Spleen (tissue), 11 donors: Measurements from ENCODE around the gene LPCAT1. TPM values are rescaled to one million over a fixed set of nuclear protein-coding genes. Genes with fewer than 3 reads are reported as not detected.

Experiments used
- DNase-seq: peaks from one replicate; pipeline ENCODE4 v3.0.0-alpha.2; 2020
- H3K27ac ChIP-seq, 8 donors: fragments of 200-600 bp; sonication (generic) in 7 of 8; 1 replicate in 4 of 8; 2 replicates in 4 of 8; pipeline versions ENCODE4 v1.5.0 to v1.8.0; 2016 to 2021; ENCODE audit warnings: inconsistent platforms in 4 of 8, mild to moderate bottlenecking in 4 of 8, moderate library complexity in 1 of 8
- H3K27me3 ChIP-seq, 7 donors: fragments of 200-600 bp; sonication (generic) in 6 of 7; replicated peaks in 1 of 7; 1 replicate in 4 of 7; 2 replicates in 3 of 7; pipeline versions ENCODE4 v1.5.0 to v1.8.0; 2016 to 2021; ENCODE audit warnings: inconsistent platforms in 3 of 7, mild to moderate bottlenecking in 1 of 7
- H3K36me3 ChIP-seq, 6 donors: fragments of 200-600 bp; sonication (generic) in 5 of 6; 1 replicate in 4 of 6; 2 replicates in 2 of 6; pipeline versions ENCODE4 v1.5.0 to v1.8.0; 2016 to 2021; ENCODE audit warnings: inconsistent platforms in 2 of 6
- H3K4me1 ChIP-seq, 6 donors: fragments of 200-600 bp; sonication (generic) in 5 of 6; 1 replicate in 3 of 6; 2 replicates in 3 of 6; pipeline versions ENCODE4 v1.5.0 to v1.8.0; 2016 to 2021; ENCODE audit warnings: inconsistent platforms in 3 of 6
- H3K4me3 ChIP-seq, 8 donors: fragments of 200-600 bp; sonication (generic) in 7 of 8; 1 replicate in 4 of 8; 2 replicates in 4 of 8; pipeline versions ENCODE4 v1.5.0 to v1.8.0; 2016 to 2021; ENCODE audit warnings: inconsistent platforms in 4 of 8, mild to moderate bottlenecking in 4 of 8, moderate library complexity in 2 of 8
- H3K9me3 ChIP-seq, 8 donors: fragments of 200-600 bp; sonication (generic) in 7 of 8; 1 replicate in 4 of 8; 2 replicates in 4 of 8; pipeline versions ENCODE4 v1.5.0 to v1.8.0; 2016 to 2021; ENCODE audit warnings: inconsistent platforms in 4 of 8
- POLR2A ChIP-seq, 3 donors: fragments of 450-650 bp; IDR thresholded peaks; one replicate each; pipeline ENCODE4 v1.5.1; 2017; ENCODE audit warnings: antibody characterized with exemption in 3 of 3, mild to moderate bottlenecking in 1 of 3
- POLR2AphosphoS5 ChIP-seq, 3 donors: sonication (generic); formaldehyde crosslinking; IDR thresholded peaks; one replicate each; pipeline ENCODE4 v1.5.1; 2017; ENCODE audit warnings: antibody characterized with exemption in 3 of 3
- WGBS, 5 donors: extraction: QIAGEN DNeasy Blood & Tissue Kit in 3 of 5; methylation state at CpG; one replicate each; pipeline versions ENCODE4 v1.1.5 to v1.1.7; 2013 to 2018; 5-methylcytosine and 5-hydroxymethylcytosine counted together
- intact Hi-C: fragments of 100-400 bp; cut with DNase I; formaldehyde crosslinking; loops from one replicate; pipeline ENCODE4 v1.15.0; 2023; ENCODE audit warnings: low total_unique reads
- polyA plus RNA-seq, 3 donors: library from polyadenylated mRNA; stranded (reverse); fragments of 200-250 nt; gene quantifications; one replicate each; pipeline ENCODE4 v1.2.1, GENCODE V29; 2013
- total RNA-seq, 7 donors: library from RNA; depleted of rRNA in 3 of 7; stranded (reverse); fragments of >200 nt in 3 of 7; fragmentation: NEBNext Ultra II Directional in 4 of 7; extraction: Animal tissue kit (Norgen Biotek cat#: 25700) in 4 of 7; gene quantifications; one replicate each; pipeline versions ENCODE4 v1.1.0 to v1.2.1, GENCODE V29; 2016 to 2021
- TF ChIP-seq, protein P1 (sequence below), 11 experiments: fragments of 200-600 bp in 7 of 11; fragments of 450-650 bp in 4 of 11; sonication (generic) in 4 of 11; IDR thresholded peaks in 8 of 11; conservative IDR thresholded peaks in 3 of 11; 1 replicate in 7 of 11; 2 replicates in 4 of 11; pipeline versions ENCODE4 v1.4.0 to v1.8.0; 2016 to 2021; ENCODE audit warnings: antibody characterized with exemption in 11 of 11, inconsistent platforms in 4 of 11, mild to moderate bottlenecking in 1 of 11
- donor health status: healthy with polysubstance abuse.
- donor health status: DM: no; HTN: no; CAD: no; lungs with moderate emphysema.
- donor health status: DM: no; HTN: no; CAD: no.
- donor health status: Bipolar disorder and iron deficiency.
- donor health status: healthy.
- donor health status: DM: no; HTN: no; CAD: no.
- donor health status: DM: yes; HTN: yes; CAD: no.

Gene LPCAT1
- total and polyA plus RNA-seq, 10 donors: 52.2 to 322 (median 174) TPM

- peaks cover 0 to 32% (median 0%) of the 10 kb centered on the region in 7 donors for H3K27me3 ChIP-seq
- 74 to 80% (median 76%) methylated on average over 18 to 22 of the region's 22 CpGs for WGBS, 5 donors
- H3K36me3 ChIP-seq: no peaks in the 10 kb centered on the region
- TF ChIP-seq, protein P1, sequence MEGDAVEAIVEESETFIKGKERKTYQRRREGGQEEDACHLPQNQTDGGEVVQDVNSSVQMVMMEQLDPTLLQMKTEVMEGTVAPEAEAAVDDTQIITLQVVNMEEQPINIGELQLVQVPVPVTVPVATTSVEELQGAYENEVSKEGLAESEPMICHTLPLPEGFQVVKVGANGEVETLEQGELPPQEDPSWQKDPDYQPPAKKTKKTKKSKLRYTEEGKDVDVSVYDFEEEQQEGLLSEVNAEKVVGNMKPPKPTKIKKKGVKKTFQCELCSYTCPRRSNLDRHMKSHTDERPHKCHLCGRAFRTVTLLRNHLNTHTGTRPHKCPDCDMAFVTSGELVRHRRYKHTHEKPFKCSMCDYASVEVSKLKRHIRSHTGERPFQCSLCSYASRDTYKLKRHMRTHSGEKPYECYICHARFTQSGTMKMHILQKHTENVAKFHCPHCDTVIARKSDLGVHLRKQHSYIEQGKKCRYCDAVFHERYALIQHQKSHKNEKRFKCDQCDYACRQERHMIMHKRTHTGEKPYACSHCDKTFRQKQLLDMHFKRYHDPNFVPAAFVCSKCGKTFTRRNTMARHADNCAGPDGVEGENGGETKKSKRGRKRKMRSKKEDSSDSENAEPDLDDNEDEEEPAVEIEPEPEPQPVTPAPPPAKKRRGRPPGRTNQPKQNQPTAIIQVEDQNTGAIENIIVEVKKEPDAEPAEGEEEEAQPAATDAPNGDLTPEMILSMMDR (IDR thresholded peaks at IDR 0.05 in 8 of 11, conservative IDR thresholded peaks at IDR 0.05 in 3 of 11): no peak
- TF ChIP-seq POLR2AphosphoS5 (IDR thresholded peaks at IDR 0.05): no peak
- intact Hi-C loops: no loop called here
- H3K4me3 ChIP-seq: no peak overlapping the region
- DNase-seq: no peak
- no peak overlapping the region for H3K27ac ChIP-seq
- H3K4me1 ChIP-seq: peaks cover 0 to 11% (median 5%) of the 10 kb centered on the region in 6 donors
- H3K9me3 ChIP-seq: peaks cover 0 to 6% (median 0%) of the 10 kb centered on the region in 8 donors
Observed at GRCh38 chr5:1557114-1557873, 33.5 kb upstream of the LPCAT1 start.

DNA sequence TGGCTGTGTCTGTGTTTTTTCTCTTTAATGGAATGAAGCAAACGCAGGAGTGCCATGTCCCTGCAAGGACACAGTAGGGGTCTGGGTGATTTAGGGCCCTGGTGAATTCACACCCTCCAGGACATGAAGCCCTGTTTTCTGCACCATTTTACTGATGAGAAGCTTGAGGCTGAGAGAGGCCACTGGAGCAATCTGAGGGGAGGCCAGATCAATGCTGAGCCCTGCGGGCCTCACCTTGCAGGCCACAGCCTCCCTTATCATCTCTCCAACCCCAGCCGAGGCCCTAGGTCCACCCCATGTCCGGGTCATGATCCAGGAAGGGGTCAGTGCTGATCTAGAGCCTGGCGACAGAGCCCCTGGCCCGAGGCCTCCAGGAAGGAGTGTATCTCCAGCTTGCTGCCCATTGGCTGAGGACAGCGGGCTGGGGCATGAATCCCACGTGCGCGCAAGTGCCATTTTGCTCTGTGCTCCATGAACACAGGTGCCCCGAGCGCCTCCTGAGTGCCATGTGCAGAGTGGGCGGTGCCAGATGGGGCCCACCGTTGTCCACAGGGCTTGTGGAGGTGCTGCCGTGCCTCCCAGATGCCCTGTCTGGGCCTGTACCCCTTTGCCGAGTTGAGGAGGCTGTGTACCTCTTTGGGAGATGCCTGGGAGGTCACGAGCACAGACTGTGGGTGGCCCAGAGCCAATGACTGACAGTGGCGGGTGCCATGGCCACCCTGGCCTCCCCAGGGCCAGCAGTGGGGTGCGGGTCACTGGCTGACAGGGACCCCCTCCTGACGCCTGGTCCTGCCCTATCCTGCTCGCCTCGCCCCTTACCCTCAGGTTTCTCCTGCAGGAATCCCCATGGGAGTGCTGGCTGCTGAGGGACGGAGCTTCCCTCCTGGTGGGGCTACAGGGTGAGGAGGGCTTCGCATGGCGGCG, 32.3 kb upstream of the LPCAT1 start:
- DNase-seq: no peak
- Histone ChIP-seq H3K36me3 (no peaks in the 10 kb centered on the region), H3K27ac (no peak overlapping the region), H3K4me1 (peaks cover 0 to 11% (median 4%) of the 10 kb centered on the region in 6 donors), H3K9me3 (peaks cover 0 to 6% (median 0%) of the 10 kb centered on the region in 8 donors), H3K27me3 (peaks cover 0 to 32% (median 0%) of the 10 kb centered on the region in 7 donors), H3K4me3 (no peak overlapping the region)
- WGBS, 5 donors: 86 to 93% (median 89%) methylated on average over 12 to 26 of the region's 26 CpGs
- intact Hi-C loops: no loop called here
- TF ChIP-seq, protein P1 (IDR thresholded peaks at IDR 0.05 in 8 of 11, conservative IDR thresholded peaks at IDR 0.05 in 3 of 11): no peak
- TF ChIP-seq POLR2A (IDR thresholded peaks at IDR 0.05): no peak
- no peak for TF ChIP-seq POLR2AphosphoS5 (IDR thresholded peaks at IDR 0.05)

DNA sequence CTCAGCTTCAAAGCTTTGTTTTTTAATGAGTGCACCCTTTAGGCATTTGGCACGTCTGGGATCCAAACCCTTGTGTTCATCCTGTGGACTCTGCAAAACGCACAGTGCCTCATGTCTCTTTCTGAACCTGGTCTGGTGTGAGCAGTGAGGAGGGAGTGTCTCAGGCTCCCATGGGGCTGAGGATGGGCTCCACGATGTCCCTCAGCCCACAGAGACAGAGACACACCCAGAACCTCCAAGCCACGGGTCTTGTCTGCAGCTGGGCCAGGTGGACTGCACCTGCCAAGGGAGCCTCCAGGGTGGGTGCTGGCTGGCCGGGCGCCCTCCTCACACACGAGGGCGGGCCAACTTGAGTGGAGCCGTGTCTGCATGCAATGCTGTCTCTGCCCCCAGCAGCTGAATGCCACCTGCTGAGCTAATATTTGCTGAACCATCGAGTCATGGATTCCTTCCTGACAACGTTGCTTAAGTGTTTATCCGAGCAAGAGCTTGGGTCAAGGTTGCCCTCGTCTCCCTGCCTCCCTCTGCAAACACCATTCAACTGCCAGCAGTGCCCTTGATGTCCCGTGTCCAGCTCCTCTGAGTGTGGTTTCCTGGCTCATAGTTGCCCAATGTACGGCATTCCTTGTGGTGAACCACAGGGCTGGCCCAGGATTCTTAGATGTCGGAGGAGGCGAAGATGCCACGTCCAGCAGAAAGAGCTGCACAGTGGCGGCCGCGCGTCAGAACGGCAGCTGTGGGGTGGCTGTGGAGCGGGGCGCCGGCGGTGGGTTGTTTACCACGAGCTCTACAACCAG, 31.4 kb upstream of the LPCAT1 start:
- TF ChIP-seq POLR2A (IDR thresholded peaks at IDR 0.05): no peak
- peak in 1 of 3 donors; percentile 31 for TF ChIP-seq POLR2AphosphoS5 (IDR thresholded peaks at IDR 0.05)
- peaks cover 0 to 5% (median 0%) of the 10 kb centered on the region in 8 donors for H3K9me3 ChIP-seq
- WGBS, 5 donors: 53 to 74% (median 56%) methylated on average over 20 to 28 of the region's 28 CpGs
- peaks cover 0 to 11% (median 4%) of the 10 kb centered on the region in 6 donors for H3K4me1 ChIP-seq
- H3K27me3 ChIP-seq: peaks cover 0 to 32% (median 0%) of the 10 kb centered on the region in 7 donors
- no peak for DNase-seq
- no peak overlapping the region for H3K27ac ChIP-seq
- H3K36me3 ChIP-seq: no peaks in the 10 kb centered on the region
- intact Hi-C loops: no loop called here
- no peak overlapping the region for H3K4me3 ChIP-seq

DNA sequence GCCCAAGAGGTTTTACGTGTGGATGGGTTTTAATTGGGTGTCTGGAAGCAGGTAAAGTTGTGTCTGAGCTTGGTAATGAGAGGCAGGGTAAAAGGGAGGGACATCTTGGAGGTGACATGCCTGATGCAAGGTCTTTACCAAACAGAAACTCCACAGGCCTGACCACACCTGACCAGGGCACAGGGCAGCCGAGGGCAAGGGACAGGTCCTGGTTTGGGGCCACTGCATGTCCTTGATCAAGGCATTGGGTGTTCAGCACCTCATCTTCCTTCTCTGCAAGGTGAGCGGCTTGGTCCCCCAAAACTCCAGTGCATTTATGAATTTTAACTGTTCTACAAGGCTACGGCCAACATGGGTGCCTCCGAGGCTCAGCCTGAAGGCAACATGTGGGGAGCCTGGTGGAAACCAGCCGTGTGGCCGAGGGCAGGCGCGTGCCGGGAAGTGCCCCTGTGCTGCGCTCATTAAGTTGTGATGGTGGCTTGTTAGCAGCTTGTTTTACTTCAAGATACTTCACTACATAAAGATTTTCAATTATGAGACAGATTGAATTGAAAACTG, 30.7 kb upstream of the LPCAT1 start:
- Histone ChIP-seq H3K27ac (no peak overlapping the region), H3K4me1 (peaks cover 0 to 11% (median 4%) of the 10 kb centered on the region in 6 donors), H3K4me3 (no peak overlapping the region), H3K36me3 (no peaks in the 10 kb centered on the region), H3K9me3 (no peaks in the 10 kb centered on the region), H3K27me3 (peaks cover 0 to 32% (median 0%) of the 10 kb centered on the region in 7 donors)
- no peak for TF ChIP-seq POLR2AphosphoS5 (IDR thresholded peaks at IDR 0.05)
- TF ChIP-seq, protein P1 (IDR thresholded peaks at IDR 0.05 in 8 of 11, conservative IDR thresholded peaks at IDR 0.05 in 3 of 11): no peak
- TF ChIP-seq POLR2A (IDR thresholded peaks at IDR 0.05): no peak
- no peak for DNase-seq
- intact Hi-C loops: no loop called here
- WGBS, 5 donors: 86 to 96% (median 91%) methylated on average over 11 of the region's 11 CpGs
